GM18870 (cell line): ENCODE measurements around the gene BRCA1.
"Not testable (repeated sequence)": the region's sequence is repeated elsewhere in the genome, so short reads cannot be mapped to it uniquely, and the experiment has no call there.

Experiments
- ATAC-seq: cut with Tn5 transposase; IDR thresholded peaks from one replicate; pipeline ENCODE4 v1.9.1; 2021; ENCODE audit warnings: moderate library complexity; ENCODE audit not compliant: unreplicated experiment

The BRCA1 gene

DNA sequence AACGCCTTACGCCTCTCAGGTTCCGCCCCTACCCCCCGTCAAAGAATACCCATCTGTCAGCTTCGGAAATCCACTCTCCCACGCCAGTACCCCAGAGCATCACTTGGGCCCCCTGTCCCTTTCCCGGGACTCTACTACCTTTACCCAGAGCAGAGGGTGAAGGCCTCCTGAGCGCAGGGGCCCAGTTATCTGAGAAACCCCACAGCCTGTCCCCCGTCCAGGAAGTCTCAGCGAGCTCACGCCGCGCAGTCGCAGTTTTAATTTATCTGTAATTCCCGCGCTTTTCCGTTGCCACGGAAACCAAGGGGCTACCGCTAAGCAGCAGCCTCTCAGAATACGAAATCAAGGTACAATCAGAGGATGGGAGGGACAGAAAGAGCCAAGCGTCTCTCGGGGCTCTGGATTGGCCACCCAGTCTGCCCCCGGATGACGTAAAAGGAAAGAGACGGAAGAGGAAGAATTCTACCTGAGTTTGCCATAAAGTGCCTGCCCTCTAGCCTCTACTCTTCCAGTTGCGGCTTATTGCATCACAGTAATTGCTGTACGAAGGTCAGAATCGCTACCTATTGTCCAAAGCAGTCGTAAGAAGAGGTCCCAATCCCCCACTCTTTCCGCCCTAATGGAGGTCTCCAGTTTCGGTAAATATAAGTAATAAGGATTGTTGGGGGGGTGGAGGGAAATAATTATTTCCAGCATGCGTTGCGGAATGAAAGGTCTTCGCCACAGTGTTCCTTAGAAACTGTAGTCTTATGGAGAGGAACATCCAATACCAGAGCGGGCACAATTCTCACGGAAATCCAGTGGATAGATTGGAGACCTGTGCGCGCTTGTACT, at the start of gene BRCA1:
TSS of gene BRCA1 (minus strand) at position 232 of the 834 bp plus-strand sequence. CDS start 1,268 bp downstream, outside the sequence.
- peak; percentile 95 for ATAC-seq

DNA sequence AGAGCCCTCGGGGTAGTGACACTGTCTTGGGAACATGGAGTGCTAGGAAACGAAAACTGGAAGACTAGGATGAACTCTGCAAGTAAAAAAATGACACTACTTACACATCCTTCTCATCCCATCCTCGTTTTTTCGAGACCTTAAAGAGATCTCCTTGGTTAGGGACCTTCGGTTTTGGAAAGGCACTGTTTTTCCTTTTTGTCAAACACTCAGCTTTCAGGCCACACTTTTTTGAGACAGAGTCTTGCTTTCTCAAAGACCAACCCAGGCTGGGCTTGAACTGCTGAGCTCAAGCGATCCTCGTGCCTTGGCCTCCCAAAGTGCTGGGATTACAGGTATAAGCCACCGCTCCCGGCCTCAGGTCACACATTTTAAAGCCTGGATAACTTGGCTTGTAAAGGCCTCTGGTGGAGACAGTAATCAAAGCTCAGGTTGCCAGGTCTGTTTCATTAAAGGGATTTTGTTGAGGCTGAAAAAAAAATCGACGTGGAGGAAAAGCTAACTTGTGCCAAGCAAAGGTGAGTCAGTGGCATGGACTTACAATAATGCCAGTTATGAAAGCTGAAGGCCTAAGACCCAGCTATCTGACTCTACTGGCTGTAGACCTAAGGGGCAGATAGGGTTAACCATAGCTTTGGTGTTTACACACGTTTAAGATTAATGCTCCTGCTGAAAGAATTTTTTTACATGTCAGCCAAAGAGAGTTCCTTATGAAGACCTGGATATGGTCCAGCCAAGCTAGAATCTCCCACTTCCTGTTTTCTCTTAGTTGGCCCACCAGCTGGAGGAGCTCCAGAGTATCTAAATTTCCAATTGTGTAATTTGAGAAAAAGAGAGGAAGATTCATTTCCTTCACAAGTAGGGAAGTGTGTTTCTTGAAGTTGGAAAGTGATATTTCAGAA, 46.7 kb upstream of the BRCA1 start:
- no peak for ATAC-seq

GRCh38 chr17:43170766-43171585, 45.8 kb upstream of the BRCA1 start, which contains the start of gene NBR1:
Gene NBR1, plus strand, starts transcription at chr17:43171214. Its CDS starts 4,586 bp downstream, at chr17:43175800.
- peak; percentile 71 for ATAC-seq

GRCh38 chr17:43170140-43170765, 45.1 kb upstream of the BRCA1 start:
- peak; percentile 67 for ATAC-seq

- ATAC-seq: peak; percentile 21
Observed at GRCh38 chr17:43169561-43170139, 44.5 kb upstream of the BRCA1 start.

DNA sequence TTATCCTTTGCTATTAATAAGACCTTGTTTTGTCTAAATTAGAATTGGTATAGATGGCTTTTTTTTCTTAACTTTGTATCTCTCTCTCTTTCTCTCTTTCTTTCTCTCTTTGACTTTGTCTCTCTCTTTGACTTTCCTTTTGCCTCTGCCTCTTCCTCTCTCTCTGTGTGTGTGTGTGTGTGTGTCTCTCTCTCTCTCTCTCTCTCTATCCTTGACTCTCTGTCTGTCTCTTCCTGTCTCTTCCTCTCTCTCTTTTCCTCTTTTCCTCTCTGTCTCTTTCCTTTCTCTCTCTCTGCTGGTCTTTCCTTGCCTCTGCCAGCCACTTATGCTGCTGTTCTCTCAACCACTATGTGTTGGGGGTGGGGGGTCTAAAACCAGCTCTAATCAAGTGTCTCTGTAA, 40.8 kb upstream of the BRCA1 start:
- not testable (repeated sequence) for ATAC-seq

GRCh38 chr17:43159957-43160356, 34.8 kb upstream of the BRCA1 start:
- not testable (repeated sequence) for ATAC-seq

GRCh38 chr17:43159232-43159631, 34.1 kb upstream of the BRCA1 start:
- ATAC-seq: not testable (repeated sequence)

DNA sequence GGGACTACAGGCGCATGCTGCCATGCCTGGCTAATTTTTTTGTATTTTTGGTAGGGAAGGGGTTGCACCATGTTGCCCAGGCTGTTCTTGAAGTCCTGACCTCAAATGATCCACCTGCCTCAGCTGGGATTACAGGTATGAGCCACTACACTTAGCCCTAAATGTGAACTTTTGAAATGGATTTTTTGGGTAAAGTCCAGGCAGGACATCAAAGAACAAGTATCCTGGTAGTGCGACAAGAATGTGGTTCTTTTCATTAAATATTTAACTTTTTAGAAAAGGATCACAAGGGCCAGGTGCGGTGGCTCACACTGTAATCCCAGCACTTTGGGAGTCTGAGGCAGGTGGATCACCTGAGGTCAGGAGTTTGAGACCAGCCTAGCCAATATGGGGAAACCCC, 30.5 kb upstream of the BRCA1 start:
- no peak for ATAC-seq

- ATAC-seq: not testable (repeated sequence)
Observed at GRCh38 chr17:43153197-43153835, 28.2 kb upstream of the BRCA1 start.

GRCh38 chr17:43151880-43152456, 26.8 kb upstream of the BRCA1 start:
- no peak for ATAC-seq

GRCh38 chr17:43146649-43147048, 21.5 kb upstream of the BRCA1 start:
- no peak for ATAC-seq

DNA sequence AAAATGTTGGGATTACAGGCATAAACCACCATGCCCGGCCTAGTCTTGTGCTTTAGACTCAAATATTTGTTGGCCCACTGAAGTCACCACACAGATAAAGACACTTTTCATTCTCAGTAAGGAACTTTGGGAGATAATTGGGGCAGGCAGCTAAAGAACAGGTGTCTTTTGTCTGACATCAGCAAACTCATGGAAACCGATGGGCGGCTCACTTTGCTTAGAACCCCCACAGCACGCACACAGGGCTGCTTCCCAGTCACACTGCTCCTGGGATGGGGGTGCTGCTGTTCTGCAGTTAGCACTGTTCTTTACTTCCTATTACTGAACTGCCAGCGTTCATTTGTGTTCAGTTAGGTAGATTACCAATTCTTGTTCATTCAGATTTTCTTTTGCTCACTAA, 18.0 kb upstream of the BRCA1 start:
- ATAC-seq: no peak

DNA sequence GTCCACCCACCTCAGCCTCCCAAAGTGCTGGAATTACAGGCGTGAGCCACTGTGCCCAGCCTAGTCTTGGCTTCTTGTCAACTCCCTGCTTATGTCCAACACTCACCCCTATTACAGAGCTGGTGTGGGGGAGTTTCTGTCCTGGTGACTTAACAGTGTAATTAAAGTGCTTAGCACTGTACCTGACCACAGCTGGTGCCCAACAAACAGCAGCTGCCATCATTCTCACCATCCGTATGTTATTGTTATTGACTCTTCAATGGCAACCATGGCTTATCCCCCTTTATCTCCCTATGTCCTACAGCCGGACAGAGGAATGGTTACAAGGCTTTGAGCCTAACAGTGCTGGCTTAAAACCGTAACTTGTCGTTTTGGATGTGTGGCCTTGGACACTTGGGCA, 17.0 kb upstream of the BRCA1 start:
- ATAC-seq: no peak

GRCh38 chr17:43140396-43141332, 15.5 kb upstream of the BRCA1 start:
- ATAC-seq: no peak

GRCh38 chr17:43138531-43138930, 13.4 kb upstream of the BRCA1 start:
- not testable (repeated sequence) for ATAC-seq

GRCh38 chr17:43136574-43136973, 11.4 kb upstream of the BRCA1 start:
- not testable (repeated sequence) for ATAC-seq

GRCh38 chr17:43135454-43135819, 10.3 kb upstream of the BRCA1 start:
- ATAC-seq: no peak
